NCI-H1105 (cell line): ENCODE measurements around the gene OPCML.

Experiments used
- DNase-seq: peaks from one replicate; lab custom pipeline; 2025; lab: John Stamatoyannopoulos, UW

Gene OPCML

GRCh38 chr11:132790971-132791370 is 741.3 kb downstream of the OPCML start:
- no peak for DNase-seq

GRCh38 chr11:132790466-132790865 is 741.8 kb downstream of the OPCML start:
- no peak for DNase-seq

- no peak for DNase-seq
These were observed 743.4 kb downstream of the OPCML start for GRCh38 chr11:132788816-132789325.

GRCh38 chr11:132785878-132786277 is 746.4 kb downstream of the OPCML start:
- DNase-seq: no peak

- no peak for DNase-seq
These were observed 747.9 kb downstream of the OPCML start for GRCh38 chr11:132784441-132784840.

GRCh38 chr11:132782102-132782501 is 750.2 kb downstream of the OPCML start:
- peak; percentile 31 for DNase-seq

- no peak for DNase-seq
These were observed 752.3 kb downstream of the OPCML start for GRCh38 chr11:132780046-132780445.

- no peak for DNase-seq
These were observed 752.8 kb downstream of the OPCML start for GRCh38 chr11:132779497-132779896.

- no peak for DNase-seq
These were observed 755.0 kb downstream of the OPCML start for GRCh38 chr11:132777067-132777975.

GRCh38 chr11:132773751-132774150 is 758.5 kb downstream of the OPCML start:
- DNase-seq: no peak

- DNase-seq: no peak
These were observed 759.4 kb downstream of the OPCML start for GRCh38 chr11:132772703-132773545.

GRCh38 chr11:132771746-132772145 is 760.6 kb downstream of the OPCML start:
- DNase-seq: no peak

- no peak for DNase-seq
These were observed 761.3 kb downstream of the OPCML start for GRCh38 chr11:132770829-132771530.

GRCh38 chr11:132763503-132763902 is 768.8 kb downstream of the OPCML start:
- DNase-seq: no peak

- no peak for DNase-seq
These were observed 776.4 kb downstream of the OPCML start for GRCh38 chr11:132755934-132756333.

- DNase-seq: no peak
These were observed 780.6 kb downstream of the OPCML start for GRCh38 chr11:132751516-132752250.

GRCh38 chr11:132746305-132746704 is 786.0 kb downstream of the OPCML start:
- no peak for DNase-seq

GRCh38 chr11:132745306-132745705 is 787.0 kb downstream of the OPCML start:
- no peak for DNase-seq

GRCh38 chr11:132744771-132745170 is 787.5 kb downstream of the OPCML start:
- no peak for DNase-seq

GRCh38 chr11:132743601-132744000 is 788.7 kb downstream of the OPCML start:
- DNase-seq: no peak

- no peak for DNase-seq
These were observed 789.4 kb downstream of the OPCML start for GRCh38 chr11:132742929-132743328.
